ENCODE results near the gene PRLR. TPM values are rescaled to one million over a fixed set of nuclear protein-coding genes. Genes with fewer than 3 reads are reported as not detected.

PRLR gene
- total RNA-seq, 1 donor from 2014 or later: 0.93 TPM

DNA sequence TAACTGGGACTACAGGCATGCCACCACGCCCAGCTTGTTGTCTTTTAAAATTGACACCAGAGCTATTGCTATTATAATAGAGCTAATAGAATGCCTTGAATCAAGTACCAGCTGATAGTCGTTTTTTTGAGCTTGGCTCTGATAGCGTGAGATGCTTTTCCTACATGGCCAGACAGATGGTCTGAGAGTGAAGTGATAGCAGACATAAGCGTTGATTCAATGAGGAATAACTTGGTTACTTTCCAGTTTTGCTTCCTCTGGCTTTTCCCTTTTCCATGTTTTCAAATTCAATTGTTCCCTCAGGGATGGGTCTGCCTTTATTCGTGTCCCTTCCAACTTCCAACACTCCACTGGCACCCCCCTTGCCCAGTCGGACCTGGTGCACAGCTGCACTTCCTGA is 197.9 kb downstream of the PRLR start:
- no peaks in the 10 kb centered on the region for H3K27me3 ChIP-seq (ENCODE audit: insufficient read depth, low read length)
- H3K27ac Mint-ChIP-seq (ENCODE audit: unreplicated experiment): no peak overlapping the region
- no peak overlapping the region for H3K27ac ChIP-seq (ENCODE audit: low read depth, low read length)
- no peak overlapping the region for H3K4me3 ChIP-seq (ENCODE audit: insufficient read depth, low read depth, low read length)
- H3K79me2 ChIP-seq (ENCODE audit: insufficient read depth, low read length): no peaks in the 10 kb centered on the region
- H3K4me1 Mint-ChIP-seq (ENCODE audit: low read depth, unreplicated experiment): peaks cover 18% of the 10 kb centered on the region
- no peaks in the 10 kb centered on the region for H3K36me3 Mint-ChIP-seq (ENCODE audit: low read depth, unreplicated experiment)
- no peak overlapping the region for H3K9ac ChIP-seq (ENCODE audit: low read length)
- FAIRE-seq (no peak), DNase-seq (ENCODE audit: low read depth) (no peak)
- H3K27me3 Mint-ChIP-seq (ENCODE audit: low read depth, unreplicated experiment): peaks cover 4% of the 10 kb centered on the region
- TF ChIP-seq, protein P1, sequence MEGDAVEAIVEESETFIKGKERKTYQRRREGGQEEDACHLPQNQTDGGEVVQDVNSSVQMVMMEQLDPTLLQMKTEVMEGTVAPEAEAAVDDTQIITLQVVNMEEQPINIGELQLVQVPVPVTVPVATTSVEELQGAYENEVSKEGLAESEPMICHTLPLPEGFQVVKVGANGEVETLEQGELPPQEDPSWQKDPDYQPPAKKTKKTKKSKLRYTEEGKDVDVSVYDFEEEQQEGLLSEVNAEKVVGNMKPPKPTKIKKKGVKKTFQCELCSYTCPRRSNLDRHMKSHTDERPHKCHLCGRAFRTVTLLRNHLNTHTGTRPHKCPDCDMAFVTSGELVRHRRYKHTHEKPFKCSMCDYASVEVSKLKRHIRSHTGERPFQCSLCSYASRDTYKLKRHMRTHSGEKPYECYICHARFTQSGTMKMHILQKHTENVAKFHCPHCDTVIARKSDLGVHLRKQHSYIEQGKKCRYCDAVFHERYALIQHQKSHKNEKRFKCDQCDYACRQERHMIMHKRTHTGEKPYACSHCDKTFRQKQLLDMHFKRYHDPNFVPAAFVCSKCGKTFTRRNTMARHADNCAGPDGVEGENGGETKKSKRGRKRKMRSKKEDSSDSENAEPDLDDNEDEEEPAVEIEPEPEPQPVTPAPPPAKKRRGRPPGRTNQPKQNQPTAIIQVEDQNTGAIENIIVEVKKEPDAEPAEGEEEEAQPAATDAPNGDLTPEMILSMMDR (IDR thresholded peaks at IDR 0.05; ENCODE audit: insufficient read depth, low read depth, low read length): no peak
- TF ChIP-seq EZH2 (IDR thresholded peaks at IDR 0.05; ENCODE audit: insufficient read depth, low read length): no peak
- no peak overlapping the region for H3K4me2 ChIP-seq (ENCODE audit: low read length)
- H3K9me3 Mint-ChIP-seq (ENCODE audit: unreplicated experiment): no peaks in the 10 kb centered on the region
- no peaks in the 10 kb centered on the region for H3K36me3 ChIP-seq (ENCODE audit: insufficient read depth, low read length)
- no peaks in the 10 kb centered on the region for H3K9me3 ChIP-seq (ENCODE audit: insufficient read depth, low read depth, low read length)
- no peak overlapping the region for H3K4me3 Mint-ChIP-seq (ENCODE audit: unreplicated experiment)
- no peak overlapping the region for H2AFZ ChIP-seq (ENCODE audit: low read depth, low read length)
- peaks cover 13% of the 10 kb centered on the region for H3K4me1 ChIP-seq (ENCODE audit: insufficient read depth, low read length)
- no peaks in the 10 kb centered on the region for H4K20me1 ChIP-seq (ENCODE audit: insufficient read depth, low read length)

DNA sequence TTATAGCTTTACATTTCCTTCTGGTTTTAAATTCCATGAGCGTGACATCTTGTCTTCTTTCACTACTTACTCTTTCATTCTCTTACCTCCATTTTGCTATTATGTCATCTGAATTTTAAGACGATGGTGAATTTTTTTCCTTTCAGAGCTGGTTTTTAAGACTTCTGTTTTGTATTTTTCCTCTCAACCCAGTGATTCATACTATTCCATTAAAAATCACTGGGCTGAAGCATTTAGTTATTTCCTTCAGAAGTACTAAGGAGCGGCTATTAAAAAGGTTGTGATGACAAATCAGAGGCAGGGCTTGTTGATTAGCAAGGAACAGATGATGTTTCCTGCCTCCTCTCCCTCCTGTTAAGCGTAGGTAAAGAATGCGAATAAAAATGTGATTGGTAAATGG is 199.0 kb downstream of the PRLR start:
- H4K20me1 ChIP-seq (ENCODE audit: insufficient read depth, low read length): no peaks in the 10 kb centered on the region
- H3K4me3 ChIP-seq (ENCODE audit: insufficient read depth, low read depth, low read length): no peak overlapping the region
- FAIRE-seq (no peak), DNase-seq (ENCODE audit: low read depth) (peak; percentile 79)
- H3K4me1 ChIP-seq (ENCODE audit: insufficient read depth, low read length): peaks cover 13% of the 10 kb centered on the region
- Mint-ChIP-seq H3K36me3 (ENCODE audit: low read depth, unreplicated experiment) (no peaks in the 10 kb centered on the region), H3K27me3 (ENCODE audit: low read depth, unreplicated experiment) (no peaks in the 10 kb centered on the region), H3K9me3 (ENCODE audit: unreplicated experiment) (no peaks in the 10 kb centered on the region), H3K27ac (ENCODE audit: unreplicated experiment) (no peak overlapping the region), H3K4me1 (ENCODE audit: low read depth, unreplicated experiment) (peaks cover 18% of the 10 kb centered on the region), H3K4me3 (ENCODE audit: unreplicated experiment) (no peak overlapping the region)
- H3K27me3 ChIP-seq (ENCODE audit: insufficient read depth, low read length): no peaks in the 10 kb centered on the region
- TF ChIP-seq EZH2 (IDR thresholded peaks at IDR 0.05; ENCODE audit: insufficient read depth, low read length): no peak
- H3K9me3 ChIP-seq (ENCODE audit: insufficient read depth, low read depth, low read length): no peaks in the 10 kb centered on the region
- H3K79me2 ChIP-seq (ENCODE audit: insufficient read depth, low read length): no peaks in the 10 kb centered on the region
- H2AFZ ChIP-seq (ENCODE audit: low read depth, low read length): no peak overlapping the region
- no peaks in the 10 kb centered on the region for H3K36me3 ChIP-seq (ENCODE audit: insufficient read depth, low read length)
- peak overlapping the region; percentile 2 for H3K9ac ChIP-seq (ENCODE audit: low read length)
- peak overlapping the region; percentile 50 for H3K27ac ChIP-seq (ENCODE audit: low read depth, low read length)
- H3K4me2 ChIP-seq (ENCODE audit: low read length): peak overlapping the region; percentile 58

- Histone ChIP-seq H3K4me3 (ENCODE audit: insufficient read depth, low read depth, low read length) (no peak overlapping the region), H3K9ac (ENCODE audit: low read length) (no peak overlapping the region), H4K20me1 (ENCODE audit: insufficient read depth, low read length) (no peaks in the 10 kb centered on the region), H2AFZ (ENCODE audit: low read depth, low read length) (no peak overlapping the region), H3K4me2 (ENCODE audit: low read length) (peak overlapping the region; percentile 58), H3K4me1 (ENCODE audit: insufficient read depth, low read length) (peaks cover 13% of the 10 kb centered on the region), H3K36me3 (ENCODE audit: insufficient read depth, low read length) (no peaks in the 10 kb centered on the region), H3K27ac (ENCODE audit: low read depth, low read length) (peak overlapping the region; percentile 50), H3K27me3 (ENCODE audit: insufficient read depth, low read length) (no peaks in the 10 kb centered on the region), H3K79me2 (ENCODE audit: insufficient read depth, low read length) (no peaks in the 10 kb centered on the region), H3K9me3 (ENCODE audit: insufficient read depth, low read depth, low read length) (no peaks in the 10 kb centered on the region)
- no peak overlapping the region for H3K4me3 Mint-ChIP-seq (ENCODE audit: unreplicated experiment)
- peaks cover 17% of the 10 kb centered on the region for H3K4me1 Mint-ChIP-seq (ENCODE audit: low read depth, unreplicated experiment)
- H3K36me3 Mint-ChIP-seq (ENCODE audit: low read depth, unreplicated experiment): no peaks in the 10 kb centered on the region
- H3K9me3 Mint-ChIP-seq (ENCODE audit: unreplicated experiment): no peaks in the 10 kb centered on the region
- H3K27me3 Mint-ChIP-seq (ENCODE audit: low read depth, unreplicated experiment): peaks cover 4% of the 10 kb centered on the region
- DNase-seq (ENCODE audit: low read depth) (no peak), FAIRE-seq (no peak)
- TF ChIP-seq, protein P1 (IDR thresholded peaks at IDR 0.05; ENCODE audit: insufficient read depth, low read depth, low read length): no peak
- no peak for TF ChIP-seq EZH2 (IDR thresholded peaks at IDR 0.05; ENCODE audit: insufficient read depth, low read length)
- H3K27ac Mint-ChIP-seq (ENCODE audit: unreplicated experiment): no peak overlapping the region
Observed at GRCh38 chr5:35030426-35031100, 199.7 kb downstream of the PRLR start.

Data from astrocyte (in vitro differentiated cells and primary cell).